Psoas muscle (tissue), 8 donors: Measurements from ENCODE around the gene TSC22D4. TPM values are rescaled to one million over a fixed set of nuclear protein-coding genes. Genes with fewer than 3 reads are reported as not detected.

ENCODE experiments used
- ATAC-seq, 4 donors: fragments of 200-7000 bp; cut with Tn5 transposase; one replicate each; pipeline ENCODE4 v1.9.1; 2020; ENCODE audit warnings: moderate library complexity in 3 of 4, mild to moderate bottlenecking in 2 of 4
- DNase-seq, 2 donors: peaks; one replicate each; pipeline ENCODE4 v3.0.0-alpha.2; 2020
- H3K27ac ChIP-seq: fragments of 200-600 bp; one replicate; pipeline ENCODE4 v1.8.0; 2022
- H3K27me3 ChIP-seq, 3 donors: fragments of 200-600 bp in 1 of 3; one replicate each; pipeline versions ENCODE4 v1.6.1 to v1.8.0; 2013 to 2022; ENCODE audit warnings: low read length in 2 of 3, mild to moderate bottlenecking in 2 of 3, moderate library complexity in 1 of 3; ENCODE audit not compliant: insufficient read depth in 3 of 3
- H3K36me3 ChIP-seq, 2 donors: fragments of 200-600 bp in 1 of 2; one replicate each; pipeline versions ENCODE4 v1.6.1 to v1.8.0; 2013 to 2022; ENCODE audit warnings: low read depth in 1 of 2, mild to moderate bottlenecking in 1 of 2, moderate library complexity in 1 of 2; ENCODE audit not compliant: insufficient read depth in 1 of 2
- H3K4me1 ChIP-seq: fragments of 200-600 bp; one replicate; pipeline ENCODE4 v1.8.0; 2022
- H3K4me3 ChIP-seq: fragments of 200-600 bp; one replicate; pipeline ENCODE4 v1.8.0; 2022; ENCODE audit warnings: mild to moderate bottlenecking
- H3K9me3 ChIP-seq: fragments of 200-600 bp; one replicate; pipeline ENCODE4 v1.8.0; 2022
- WGBS, 3 donors: extraction: QIAGEN DNeasy Blood & Tissue Kit; methylation state at CpG; one replicate each; pipeline versions ENCODE4 v1.1.6 to v1.1.7; 2013; 5-methylcytosine and 5-hydroxymethylcytosine counted together
- intact Hi-C, 2 donors: fragments of 100-400 bp; cut with DNase I; formaldehyde crosslinking; loops; one replicate each; pipeline versions ENCODE4 v1.11.0 to v1.14.2; 2022
- polyA plus RNA-seq, 3 donors: library from polyadenylated mRNA; stranded (reverse); fragments of 200-250 nt; gene quantifications; one replicate each; pipeline ENCODE4 v1.2.3, GENCODE V29; 2013
- total RNA-seq, 4 donors: library from RNA; stranded (reverse); fragmentation: NEBNext Ultra II Directional in 2 of 4; extraction: Animal tissue kit (Norgen Biotek cat#: 25700) in 2 of 4; gene quantifications; one replicate each; pipeline versions ENCODE4 v1.2.1 to v1.2.4, GENCODE V29; 2021 to 2023
- TF ChIP-seq, protein P1 (sequence below): fragments of 200-600 bp; IDR thresholded peaks from one replicate; pipeline ENCODE4 v1.8.0; 2022; ENCODE audit warnings: antibody characterized with exemption
- donor health status: healthy with polysubstance abuse.
- donor health status: DM: no; HTN: no; CAD: no; lungs with moderate emphysema.
- donor health status: Bipolar disorder and iron deficiency.
- donor health status: healthy.
- donor health status: DM: yes; HTN: yes; CAD: no.
- donor health status: DM: no; HTN: no; CAD: no.
- donor health status: DM: no; HTN: no; CAD: no.
- donor health status: DM: yes; HTN: yes; CAD: no.

Gene TSC22D4
- total and polyA plus RNA-seq, 7 donors = 15.7 to 24.8 (median 16.7) TPM

DNA sequence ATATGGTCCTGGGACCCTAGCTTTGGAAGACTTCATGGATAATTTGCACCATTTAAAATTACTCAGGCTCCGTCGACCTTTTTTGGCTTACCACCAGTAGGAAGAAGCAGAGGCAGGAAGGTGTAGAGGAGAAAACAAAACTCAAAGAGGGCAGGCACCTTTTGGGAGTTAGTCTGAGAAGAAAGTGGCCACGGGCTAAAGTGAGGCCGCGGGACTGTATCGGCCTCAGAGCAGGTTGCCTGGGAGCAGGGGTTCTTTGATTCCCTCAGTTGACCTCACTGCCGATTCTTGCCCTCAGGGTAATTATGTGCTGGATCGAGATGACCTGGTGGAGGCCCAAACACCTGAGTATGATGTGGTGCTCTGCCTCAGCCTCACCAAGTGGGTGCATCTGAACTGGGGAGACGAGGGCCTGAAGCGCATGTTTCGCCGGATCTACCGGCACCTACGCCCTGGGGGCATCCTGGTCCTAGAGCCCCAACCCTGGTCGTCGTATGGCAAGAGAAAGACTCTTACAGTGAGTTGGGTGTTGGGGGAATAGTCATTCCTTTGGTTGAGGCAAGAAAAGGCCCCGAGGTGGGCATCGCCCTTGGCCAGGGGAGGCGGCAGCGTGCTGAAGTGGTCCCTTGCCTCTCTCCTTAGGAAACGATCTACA, 46.3 kb downstream of the TSC22D4 start:
- 75 to 81% (median 78%) methylated on average over 21 of the region's 21 CpGs for WGBS, 3 donors
- Histone ChIP-seq H3K36me3 (peaks cover 0 to 35% of the 10 kb centered on the region in 2 donors), H3K27ac (no peak overlapping the region), H3K4me3 (no peak overlapping the region), H3K4me1 (peaks cover 31% of the 10 kb centered on the region), H3K27me3 (no peaks in the 10 kb centered on the region), H3K9me3 (no peaks in the 10 kb centered on the region)
- ATAC-seq (no peak), DNase-seq (no peak)
- TF ChIP-seq, protein P1, sequence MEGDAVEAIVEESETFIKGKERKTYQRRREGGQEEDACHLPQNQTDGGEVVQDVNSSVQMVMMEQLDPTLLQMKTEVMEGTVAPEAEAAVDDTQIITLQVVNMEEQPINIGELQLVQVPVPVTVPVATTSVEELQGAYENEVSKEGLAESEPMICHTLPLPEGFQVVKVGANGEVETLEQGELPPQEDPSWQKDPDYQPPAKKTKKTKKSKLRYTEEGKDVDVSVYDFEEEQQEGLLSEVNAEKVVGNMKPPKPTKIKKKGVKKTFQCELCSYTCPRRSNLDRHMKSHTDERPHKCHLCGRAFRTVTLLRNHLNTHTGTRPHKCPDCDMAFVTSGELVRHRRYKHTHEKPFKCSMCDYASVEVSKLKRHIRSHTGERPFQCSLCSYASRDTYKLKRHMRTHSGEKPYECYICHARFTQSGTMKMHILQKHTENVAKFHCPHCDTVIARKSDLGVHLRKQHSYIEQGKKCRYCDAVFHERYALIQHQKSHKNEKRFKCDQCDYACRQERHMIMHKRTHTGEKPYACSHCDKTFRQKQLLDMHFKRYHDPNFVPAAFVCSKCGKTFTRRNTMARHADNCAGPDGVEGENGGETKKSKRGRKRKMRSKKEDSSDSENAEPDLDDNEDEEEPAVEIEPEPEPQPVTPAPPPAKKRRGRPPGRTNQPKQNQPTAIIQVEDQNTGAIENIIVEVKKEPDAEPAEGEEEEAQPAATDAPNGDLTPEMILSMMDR = no peak
- intact Hi-C loops = no loop called here

DNA sequence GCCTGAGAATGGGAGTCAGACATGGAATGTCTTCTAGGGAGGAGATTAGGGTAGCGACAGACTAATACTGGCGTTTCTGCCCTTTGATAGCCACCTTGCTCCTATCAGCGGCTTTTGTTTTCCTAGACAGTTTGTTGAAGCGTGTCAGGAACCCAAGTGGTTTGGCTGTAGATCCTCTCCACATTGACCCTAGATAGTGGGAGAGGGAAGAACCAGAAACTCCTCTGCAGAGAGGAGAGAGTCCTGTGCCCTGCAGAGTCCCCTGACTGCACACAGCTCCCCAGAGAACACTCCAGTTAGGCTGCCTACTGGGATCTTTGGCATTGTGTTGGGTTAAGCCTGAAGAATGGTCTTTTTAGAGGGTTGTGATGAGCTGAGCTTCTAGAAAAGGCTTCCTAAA, 47.0 kb downstream of the TSC22D4 start:
- intact Hi-C loops = no loop called here
- Histone ChIP-seq H3K27ac (peak overlapping the region; percentile 46), H3K4me3 (peak overlapping the region; percentile 97), H3K36me3 (peaks cover 0 to 35% of the 10 kb centered on the region in 2 donors), H3K27me3 (no peaks in the 10 kb centered on the region), H3K9me3 (no peaks in the 10 kb centered on the region), H3K4me1 (peaks cover 33% of the 10 kb centered on the region)
- WGBS, 3 donors = 81 to 90% (median 85%) methylated on average over 4 of the region's 4 CpGs
- TF ChIP-seq, protein P1 = no peak
- no peak for ATAC-seq
- DNase-seq = no peak

DNA sequence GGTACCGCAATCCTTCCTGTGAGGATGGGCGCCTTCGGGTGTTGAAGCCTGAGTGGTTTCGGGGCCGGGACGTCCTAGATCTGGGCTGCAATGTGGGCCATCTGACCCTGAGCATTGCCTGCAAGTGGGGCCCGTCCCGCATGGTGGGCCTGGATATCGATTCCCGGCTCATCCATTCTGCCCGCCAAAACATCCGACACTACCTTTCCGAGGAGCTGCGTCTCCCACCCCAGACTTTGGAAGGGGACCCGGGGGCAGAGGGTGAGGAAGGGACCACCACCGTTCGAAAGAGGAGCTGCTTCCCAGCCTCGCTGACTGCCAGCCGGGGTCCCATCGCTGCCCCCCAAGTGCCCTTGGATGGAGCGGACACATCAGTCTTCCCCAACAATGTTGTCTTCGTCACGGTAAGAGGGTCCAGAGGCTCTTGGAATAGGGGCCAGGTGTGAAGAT, 47.7 kb downstream of the TSC22D4 start:
- Histone ChIP-seq H3K4me1 (peaks cover 33% of the 10 kb centered on the region), H3K4me3 (peak overlapping the region; percentile 97), H3K9me3 (no peaks in the 10 kb centered on the region), H3K27me3 (no peaks in the 10 kb centered on the region), H3K36me3 (peaks cover 0 to 35% of the 10 kb centered on the region in 2 donors), H3K27ac (peak overlapping the region; percentile 46)
- ATAC-seq (no peak), DNase-seq (no peak)
- 83 to 84% (median 83%) methylated on average over 23 of the region's 23 CpGs for WGBS, 3 donors
- intact Hi-C loops = no loop called here
- TF ChIP-seq, protein P1 = no peak

DNA sequence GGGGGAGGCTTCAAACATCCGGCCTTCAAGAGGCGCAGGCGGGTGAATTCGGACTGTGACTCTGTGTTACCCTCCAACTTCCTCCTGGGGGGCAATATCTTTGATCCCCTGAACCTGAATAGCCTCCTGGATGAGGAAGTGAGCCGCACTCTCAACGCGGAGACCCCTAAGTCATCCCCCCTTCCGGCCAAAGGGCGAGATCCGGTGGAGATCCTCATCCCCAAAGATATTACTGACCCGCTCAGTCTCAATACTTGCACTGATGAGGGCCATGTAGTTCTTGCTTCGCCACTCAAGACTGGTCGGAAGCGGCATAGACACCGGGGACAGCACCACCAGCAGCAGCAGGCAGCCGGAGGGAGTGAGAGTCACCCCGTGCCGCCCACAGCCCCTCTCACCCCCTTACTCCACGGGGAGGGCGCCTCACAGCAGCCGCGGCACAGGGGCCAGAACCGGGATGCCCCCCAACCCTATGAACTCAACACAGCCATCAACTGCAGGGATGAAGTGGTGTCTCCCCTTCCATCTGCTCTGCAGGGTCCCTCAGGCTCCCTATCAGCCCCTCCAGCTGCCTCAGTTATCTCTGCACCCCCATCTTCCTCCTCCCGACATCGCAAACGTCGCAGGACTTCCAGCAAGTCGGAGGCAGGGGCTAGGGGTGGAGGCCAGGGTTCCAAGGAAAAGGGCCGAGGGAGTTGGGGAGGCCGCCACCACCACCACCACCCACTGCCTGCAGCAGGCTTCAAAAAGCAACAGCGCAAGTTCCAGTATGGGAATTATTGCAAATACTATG, 48.3 kb downstream of the TSC22D4 start:
- DNase-seq = peak in 1 of 2 donors; percentile 66
- intact Hi-C loops = no loop called here

More for the DNA sequence above, 48.3 kb downstream of the TSC22D4 start:
- 25 to 30% (median 28%) methylated on average over 30 to 31 of the region's 31 CpGs for WGBS, 3 donors
- Histone ChIP-seq H3K4me3 (peak overlapping the region; percentile 97), H3K27ac (peak overlapping the region; percentile 100), H3K4me1 (peaks cover 33% of the 10 kb centered on the region), H3K36me3 (peaks cover 0 to 35% of the 10 kb centered on the region in 2 donors), H3K27me3 (no peaks in the 10 kb centered on the region), H3K9me3 (no peaks in the 10 kb centered on the region)
- TF ChIP-seq, protein P1 = no peak
- no peak for ATAC-seq
